ENCODE measurements around the gene ZNF107.

DNA sequence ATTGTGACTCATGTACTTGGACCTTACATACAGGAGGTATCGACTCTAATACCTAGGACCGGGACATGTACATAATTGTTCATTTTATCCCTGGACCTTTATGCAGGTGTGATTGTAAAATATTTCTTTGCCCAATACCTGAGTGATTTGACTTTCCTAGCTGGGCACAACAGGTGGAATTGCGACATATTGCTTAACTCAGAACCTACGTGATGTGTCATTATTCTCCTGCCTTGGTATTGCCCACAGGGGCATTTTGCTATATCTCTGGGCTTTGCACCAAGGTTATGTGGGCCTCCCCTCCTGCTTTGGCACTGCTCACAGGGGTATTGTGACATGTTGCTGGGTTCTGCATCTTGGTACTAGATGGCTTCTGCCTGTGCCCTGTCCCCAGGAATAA lies 23.9 kb upstream of the ZNF107 start:
- TF ChIP-seq, protein P1, sequence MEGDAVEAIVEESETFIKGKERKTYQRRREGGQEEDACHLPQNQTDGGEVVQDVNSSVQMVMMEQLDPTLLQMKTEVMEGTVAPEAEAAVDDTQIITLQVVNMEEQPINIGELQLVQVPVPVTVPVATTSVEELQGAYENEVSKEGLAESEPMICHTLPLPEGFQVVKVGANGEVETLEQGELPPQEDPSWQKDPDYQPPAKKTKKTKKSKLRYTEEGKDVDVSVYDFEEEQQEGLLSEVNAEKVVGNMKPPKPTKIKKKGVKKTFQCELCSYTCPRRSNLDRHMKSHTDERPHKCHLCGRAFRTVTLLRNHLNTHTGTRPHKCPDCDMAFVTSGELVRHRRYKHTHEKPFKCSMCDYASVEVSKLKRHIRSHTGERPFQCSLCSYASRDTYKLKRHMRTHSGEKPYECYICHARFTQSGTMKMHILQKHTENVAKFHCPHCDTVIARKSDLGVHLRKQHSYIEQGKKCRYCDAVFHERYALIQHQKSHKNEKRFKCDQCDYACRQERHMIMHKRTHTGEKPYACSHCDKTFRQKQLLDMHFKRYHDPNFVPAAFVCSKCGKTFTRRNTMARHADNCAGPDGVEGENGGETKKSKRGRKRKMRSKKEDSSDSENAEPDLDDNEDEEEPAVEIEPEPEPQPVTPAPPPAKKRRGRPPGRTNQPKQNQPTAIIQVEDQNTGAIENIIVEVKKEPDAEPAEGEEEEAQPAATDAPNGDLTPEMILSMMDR (conservative IDR thresholded peaks at IDR 0.05 in 1 of 2, IDR thresholded peaks at IDR 0.05 in 1 of 2; ENCODE audit: low read depth in 1 of 2, low read length in 2 of 2): no peak
- TF ChIP-seq EZH2 (IDR thresholded peaks at IDR 0.05; ENCODE audit: low read length, missing control alignments): no peak
